ENCODE results near the gene CLDN15.

The CLDN15 gene

GRCh38 chr7:101238226-101239182 lies 902 bp upstream of the CLDN15 start:
- TF ChIP-seq CTCF (IDR thresholded peaks at IDR 0.05; ENCODE audit: low read depth, low read length), result no peak
- H3K4me3 ChIP-seq (ENCODE audit: low read depth, low read length), result no peak overlapping the region
- DNase-seq (ENCODE audit: low read depth, low spot score), result no peak
- in situ Hi-C loops (cut with HindIII; ENCODE audit: low sequenced_read_pairs), result no loop called here

- TF ChIP-seq CTCF (IDR thresholded peaks at IDR 0.05; ENCODE audit: low read depth, low read length), result no peak
- DNase-seq (ENCODE audit: low read depth, low spot score), result no peak
- no peak overlapping the region for H3K4me3 ChIP-seq (ENCODE audit: low read depth, low read length)
- in situ Hi-C loops (cut with HindIII; ENCODE audit: low sequenced_read_pairs), result no loop called here
Measured at GRCh38 chr7:101236292-101236835, 1.2 kb downstream of the CLDN15 start.

GRCh38 chr7:101235522-101235921 lies 2.1 kb downstream of the CLDN15 start:
- in situ Hi-C loops (cut with HindIII; ENCODE audit: low sequenced_read_pairs), result no loop called here
- no peak for TF ChIP-seq CTCF (IDR thresholded peaks at IDR 0.05; ENCODE audit: low read depth, low read length)
- DNase-seq (ENCODE audit: low read depth, low spot score), result no peak
- no peak overlapping the region for H3K4me3 ChIP-seq (ENCODE audit: low read depth, low read length)

- no peak for DNase-seq (ENCODE audit: low read depth, low spot score)
- H3K4me3 ChIP-seq (ENCODE audit: low read depth, low read length), result no peak overlapping the region
- peak; percentile 32 for TF ChIP-seq CTCF (IDR thresholded peaks at IDR 0.05; ENCODE audit: low read depth, low read length)
- in situ Hi-C loops (cut with HindIII; ENCODE audit: low sequenced_read_pairs), result no loop called here
Measured at GRCh38 chr7:101235050-101235449, 2.6 kb downstream of the CLDN15 start.

GRCh38 chr7:101234636-101235035 lies 3.0 kb downstream of the CLDN15 start:
- no peak for TF ChIP-seq CTCF (IDR thresholded peaks at IDR 0.05; ENCODE audit: low read depth, low read length)
- no peak overlapping the region for H3K4me3 ChIP-seq (ENCODE audit: low read depth, low read length)
- in situ Hi-C loops (cut with HindIII; ENCODE audit: low sequenced_read_pairs), result no loop called here

GRCh38 chr7:101233907-101234547 lies 3.6 kb downstream of the CLDN15 start:
- H3K4me3 ChIP-seq (ENCODE audit: low read depth, low read length), result no peak overlapping the region
- in situ Hi-C loops (cut with HindIII; ENCODE audit: low sequenced_read_pairs), result no loop called here
- DNase-seq (ENCODE audit: low read depth, low spot score), result no peak
- TF ChIP-seq CTCF (IDR thresholded peaks at IDR 0.05; ENCODE audit: low read depth, low read length), result no peak

More at GRCh38 chr7:101234636-101235035, 3.0 kb downstream of the CLDN15 start:
- no peak for DNase-seq (ENCODE audit: low read depth, low spot score)
